GM10847 (cell line): Measurements from ENCODE around the gene GSK3A.

Experiments used
- POLR2A ChIP-seq: IDR thresholded peaks from 2 replicates; pipeline ENCODE4 v1.6.1; 2011; ENCODE audit not compliant: insufficient read length; ENCODE audit errors: extremely low read depth

The GSK3A gene

DNA sequence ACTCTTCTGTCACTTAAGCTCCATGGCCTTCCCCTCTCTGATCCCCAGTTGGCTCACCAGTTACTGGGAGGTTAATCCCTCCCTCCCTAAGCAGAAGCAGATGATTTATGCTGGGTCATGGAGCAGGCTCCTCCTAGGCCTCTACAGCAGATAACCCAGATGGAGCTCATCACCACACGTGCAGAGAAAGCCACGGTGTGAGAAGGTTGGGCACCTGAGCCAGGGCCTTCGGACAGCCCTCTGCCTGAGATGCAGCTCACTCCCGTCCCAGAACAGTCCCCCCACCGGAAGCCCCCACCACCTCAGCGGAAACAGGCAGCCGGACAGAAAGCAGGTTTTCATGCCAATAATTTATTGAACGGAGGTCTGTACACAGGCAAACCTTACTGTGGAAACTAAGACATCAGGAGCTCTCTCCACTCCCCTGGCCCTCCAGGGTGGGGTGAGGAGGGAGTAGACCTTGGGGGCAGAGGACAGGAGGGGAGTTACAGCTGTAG lies 12.5 kb downstream of the GSK3A start:
- no peak for TF ChIP-seq POLR2A

DNA sequence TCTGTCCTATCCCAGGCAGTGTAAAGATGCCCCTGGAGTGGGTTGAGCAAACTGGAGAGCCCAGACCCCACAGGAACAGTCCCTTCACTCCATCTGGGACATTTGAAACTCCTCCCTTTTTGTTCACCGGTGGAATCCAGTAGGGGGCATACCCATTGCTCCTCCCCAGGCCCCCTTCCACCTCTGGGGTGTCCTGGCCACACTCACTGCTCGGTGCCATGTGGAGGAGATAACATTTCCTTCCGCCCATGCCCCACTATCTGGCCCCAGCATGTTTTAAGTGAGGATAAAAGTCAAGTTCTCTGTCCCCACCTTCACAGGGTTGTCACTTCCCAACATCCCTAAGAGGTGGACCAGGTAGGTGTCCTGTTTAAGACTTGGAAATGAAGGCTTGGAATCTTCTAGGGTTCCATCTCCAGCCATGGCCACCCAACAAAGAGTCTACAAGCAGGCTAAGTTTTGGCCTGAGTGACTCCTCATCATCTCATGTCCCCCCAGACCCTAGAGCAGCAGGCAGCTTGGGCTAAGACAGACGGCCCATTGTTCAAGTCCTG lies 13.0 kb downstream of the GSK3A start:
- no peak for TF ChIP-seq POLR2A

DNA sequence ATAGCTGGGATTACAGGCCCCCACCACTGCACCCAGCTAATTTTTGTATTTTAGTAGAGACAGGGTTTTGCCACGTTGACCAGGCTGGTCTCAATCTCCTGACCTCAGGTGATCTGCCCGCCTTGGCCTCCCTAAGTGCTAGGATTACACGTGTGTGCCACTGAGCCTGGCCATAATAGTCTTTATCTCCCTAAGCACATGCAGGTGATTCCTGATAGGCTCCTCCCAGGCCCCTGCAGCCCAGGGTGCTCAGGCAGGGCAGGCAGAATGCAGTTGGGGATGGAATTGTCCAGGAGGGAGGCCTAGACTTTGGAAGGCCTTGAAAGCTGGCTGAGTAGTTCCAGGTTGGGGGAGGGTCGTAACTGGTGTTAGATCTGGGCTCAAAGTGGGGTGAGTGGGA lies 13.8 kb downstream of the GSK3A start:
- TF ChIP-seq POLR2A, result no peak

DNA sequence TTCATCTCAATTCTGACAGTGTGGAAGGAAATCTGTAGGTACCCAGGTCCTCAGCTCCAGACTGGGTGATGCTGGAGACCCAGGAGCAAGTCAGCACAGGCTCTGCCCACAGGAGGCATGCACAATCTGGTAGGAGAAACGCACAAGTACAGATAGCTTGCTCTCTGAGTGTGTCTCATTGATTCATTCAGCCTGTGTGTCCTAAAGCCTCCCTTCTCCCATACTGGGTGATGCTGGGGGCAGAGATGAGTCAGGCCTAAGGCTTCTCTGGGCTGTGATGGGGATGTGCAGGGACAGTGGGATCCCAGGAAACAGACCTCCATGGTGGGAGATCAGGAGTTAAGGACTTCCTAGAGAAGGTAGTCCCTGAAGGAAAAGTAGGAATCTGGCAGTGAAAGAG lies 15.5 kb downstream of the GSK3A start:
- no peak for TF ChIP-seq POLR2A

DNA sequence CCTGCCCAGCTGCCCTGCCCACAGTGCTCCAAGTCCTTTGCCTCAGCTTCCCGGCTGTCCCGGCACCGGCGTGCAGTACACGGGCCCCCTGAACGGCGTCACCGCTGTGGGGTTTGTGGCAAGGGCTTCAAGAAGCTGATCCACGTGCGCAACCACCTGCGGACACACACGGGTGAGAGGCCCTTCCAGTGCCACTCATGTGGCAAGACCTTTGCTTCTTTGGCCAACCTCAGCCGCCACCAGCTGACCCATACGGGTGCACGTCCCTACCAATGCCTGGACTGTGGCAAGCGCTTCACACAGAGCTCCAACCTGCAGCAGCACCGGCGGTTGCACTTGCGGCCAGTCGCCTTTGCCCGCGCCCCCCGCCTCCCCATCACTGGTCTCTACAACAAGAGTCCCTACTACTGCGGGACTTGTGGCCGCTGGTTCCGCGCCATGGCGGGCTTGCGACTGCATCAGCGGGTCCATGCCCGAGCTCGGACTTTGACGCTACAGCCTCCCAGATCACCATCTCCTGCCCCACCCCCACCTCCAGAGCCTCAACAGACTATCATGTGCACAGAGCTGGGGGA lies 16.6 kb downstream of the GSK3A start:
- TF ChIP-seq POLR2A, result no peak

DNA sequence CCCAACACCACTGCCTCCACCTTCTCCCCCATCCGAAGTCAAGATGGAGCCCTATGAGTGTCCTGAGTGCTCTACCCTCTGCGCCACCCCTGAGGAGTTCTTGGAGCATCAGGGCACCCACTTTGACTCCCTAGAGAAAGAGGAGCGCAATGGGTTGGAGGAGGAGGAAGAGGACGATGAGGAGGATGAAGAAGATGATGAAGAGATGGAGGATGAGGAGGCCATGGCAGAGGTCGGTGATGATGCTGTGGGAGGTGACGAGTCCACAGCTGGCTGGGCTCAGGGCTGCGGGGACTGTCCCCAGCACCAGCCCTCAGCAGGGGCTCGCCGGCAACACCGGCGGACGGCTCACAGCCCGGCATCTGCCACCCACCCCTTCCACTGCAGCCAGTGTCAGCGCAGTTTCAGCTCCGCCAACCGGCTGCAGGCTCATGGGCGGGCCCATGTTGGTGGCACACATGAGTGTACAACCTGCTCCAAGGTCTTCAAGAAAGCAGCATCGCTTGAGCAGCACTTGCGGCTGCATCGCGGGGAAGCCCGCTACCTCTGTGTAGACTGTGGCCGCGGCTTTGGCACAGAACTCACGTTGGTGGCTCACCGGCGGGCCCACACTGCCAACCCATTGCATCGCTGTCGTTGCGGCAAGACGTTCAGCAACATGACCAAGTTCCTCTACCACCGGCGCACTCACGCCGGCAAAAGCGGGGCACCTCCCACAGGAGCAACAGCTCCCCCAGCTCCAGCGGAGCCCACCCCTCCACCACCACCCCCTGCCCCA lies 17.3 kb downstream of the GSK3A start:
- no peak for TF ChIP-seq POLR2A

DNA sequence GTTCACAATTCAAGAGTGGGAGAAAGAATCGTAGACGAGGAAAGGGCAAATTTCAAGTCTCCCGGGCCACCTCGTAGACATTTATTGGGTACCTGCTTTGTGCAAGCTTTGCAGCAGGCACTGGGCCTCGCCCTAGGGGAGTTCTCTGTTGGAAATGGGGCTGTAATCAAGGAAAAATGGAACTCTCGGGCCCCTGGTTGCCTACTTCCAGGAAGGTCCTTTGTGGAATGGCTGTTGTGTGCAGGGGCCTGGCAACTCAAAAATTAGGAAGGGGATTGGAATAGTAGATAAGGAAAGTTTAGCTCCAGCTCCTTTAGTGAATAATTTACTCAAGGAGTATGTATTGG lies 21.7 kb downstream of the GSK3A start:
- no peak for TF ChIP-seq POLR2A

DNA sequence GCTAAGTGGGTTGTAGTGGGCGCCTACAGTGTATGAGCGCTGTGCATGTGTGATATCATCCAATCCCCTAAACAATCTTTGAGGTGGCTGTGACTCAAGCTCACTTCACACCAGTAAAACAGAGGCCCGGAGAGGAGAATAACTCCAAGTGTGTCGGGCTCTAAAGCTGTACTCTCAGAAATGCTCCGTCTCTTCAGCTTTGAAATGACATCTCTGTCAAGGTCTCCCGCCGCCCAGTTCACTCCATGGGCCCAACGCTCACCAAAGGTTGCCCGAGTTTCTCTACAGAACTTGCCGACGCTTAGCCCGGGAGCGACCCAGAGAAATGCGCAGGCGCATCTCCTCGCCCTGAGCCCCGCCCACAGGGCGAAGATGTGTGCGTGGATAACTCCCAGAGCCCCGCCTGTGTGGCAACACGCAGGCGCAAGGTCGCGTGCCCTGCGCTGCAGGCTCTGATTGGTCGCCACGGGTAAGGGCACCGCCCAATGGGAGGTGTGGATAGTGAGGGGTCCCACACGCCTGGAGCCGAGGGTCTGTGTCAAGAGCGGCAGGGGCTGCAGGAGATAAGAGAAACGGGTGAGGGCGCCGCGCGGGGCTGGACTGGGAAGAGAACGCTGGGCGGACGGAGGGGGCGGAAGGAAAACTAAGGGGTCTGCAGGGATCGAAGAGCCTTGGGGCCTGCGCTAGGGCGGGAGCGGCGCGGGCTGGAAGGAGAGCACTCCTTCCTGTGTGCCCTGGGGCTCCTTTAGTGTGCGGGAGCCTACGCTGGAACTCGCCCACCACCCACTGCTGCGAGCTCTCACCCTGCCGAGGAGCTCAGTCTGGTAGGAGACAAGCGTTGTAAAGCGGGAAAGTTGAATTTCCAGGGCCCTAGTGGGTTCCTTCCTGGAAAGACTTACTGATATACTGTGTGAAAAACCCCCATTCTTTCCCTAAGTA lies 22.3 kb downstream of the GSK3A start, which contains the start of gene ZNF526:
Gene ZNF526, plus strand, starts transcription at position 501 of the 939 bp plus-strand sequence. CDS start 4,092 bp downstream, outside the sequence.
- TF ChIP-seq POLR2A, result peak; percentile 83

DNA sequence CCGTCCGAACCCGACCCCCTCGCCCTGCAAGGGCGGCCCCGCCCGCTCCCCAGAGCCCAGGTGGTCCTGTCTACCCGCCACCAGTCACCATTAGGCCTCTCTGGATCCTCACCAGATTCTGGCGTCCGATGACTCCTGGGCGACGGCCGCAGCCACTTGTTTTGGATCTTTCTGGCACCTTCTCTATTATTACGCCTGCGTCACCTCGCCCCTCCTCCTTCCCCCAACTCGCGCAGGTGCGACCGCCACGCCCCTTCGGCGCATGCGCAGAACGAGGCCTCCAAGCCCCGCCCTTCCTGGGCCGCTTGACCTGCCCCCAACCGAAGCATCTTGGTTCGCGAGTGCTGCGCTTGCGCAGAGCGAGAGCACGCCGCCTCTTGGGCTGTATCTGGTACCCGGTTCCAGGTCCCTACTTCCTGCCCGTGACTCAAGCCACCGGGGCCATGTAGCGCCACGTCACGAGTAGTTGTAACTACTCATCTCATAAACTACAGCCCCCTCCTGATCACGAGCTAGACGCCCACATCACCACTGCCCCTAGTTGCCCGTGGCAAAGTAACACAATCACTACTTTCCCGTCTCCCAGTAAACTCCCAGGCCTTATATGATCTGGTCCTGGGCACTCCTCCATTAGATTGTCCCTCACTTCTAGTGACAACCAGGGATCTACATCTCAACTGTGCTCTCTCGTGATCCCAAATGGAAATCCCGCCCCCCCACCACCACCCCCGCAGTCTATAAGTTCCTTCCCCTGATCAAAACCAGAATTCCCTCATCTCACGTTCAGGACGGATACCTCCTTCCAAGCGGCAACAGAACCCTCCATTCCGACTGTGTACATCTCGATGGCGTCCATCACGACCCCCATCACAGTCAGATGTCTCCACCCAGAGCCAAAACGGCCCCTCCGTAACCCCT lies 24.6 kb downstream of the GSK3A start, which contains the start of gene DEDD2:
Gene DEDD2, minus strand, starts transcription at position 158 of the 918 bp plus-strand sequence. CDS start 670 bp downstream, outside the sequence.
- peak; percentile 65 for TF ChIP-seq POLR2A

DNA sequence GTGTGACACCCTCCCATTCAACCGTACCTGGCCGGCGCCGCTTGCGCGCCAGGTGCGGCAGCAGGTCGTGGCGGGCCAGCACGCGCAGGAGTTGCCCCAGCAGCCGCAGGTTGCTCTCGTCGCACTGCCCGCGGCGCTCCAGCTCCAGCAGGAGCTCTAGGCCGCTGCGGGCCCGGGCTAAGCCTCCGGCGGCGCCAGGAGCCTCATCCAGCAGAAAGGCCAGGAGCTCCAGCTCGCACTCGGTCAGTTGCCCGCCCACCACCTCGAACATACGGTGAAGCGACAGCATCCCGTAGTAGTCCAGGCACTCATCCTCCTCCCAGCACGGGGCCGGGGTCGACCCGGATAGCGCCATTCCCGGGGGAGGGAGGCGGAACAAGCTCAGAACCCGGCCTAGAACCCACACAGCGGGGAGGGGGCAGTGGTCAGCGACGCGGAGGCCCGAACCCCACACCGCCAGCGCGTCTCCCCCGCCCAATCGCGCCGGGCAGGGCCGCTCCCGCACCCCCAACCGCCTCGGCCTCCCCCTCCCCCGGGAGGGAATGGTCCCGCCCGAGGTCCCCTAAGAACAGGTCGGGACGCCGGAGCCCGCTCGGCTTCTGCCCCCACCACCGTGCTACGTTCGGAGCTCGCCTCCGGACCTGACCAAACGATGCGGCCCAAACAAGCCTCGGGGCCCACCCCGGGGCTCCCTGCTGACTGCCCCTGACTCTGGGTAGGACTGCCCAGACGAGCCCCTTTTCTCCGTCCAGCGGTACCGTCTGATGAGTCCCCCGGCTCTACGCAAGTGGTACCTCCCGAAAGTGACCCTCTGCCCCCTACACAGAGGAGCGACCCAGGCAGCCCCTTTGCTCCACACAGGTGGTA lies 25.5 kb downstream of the GSK3A start:
- TF ChIP-seq POLR2A, result no peak

DNA sequence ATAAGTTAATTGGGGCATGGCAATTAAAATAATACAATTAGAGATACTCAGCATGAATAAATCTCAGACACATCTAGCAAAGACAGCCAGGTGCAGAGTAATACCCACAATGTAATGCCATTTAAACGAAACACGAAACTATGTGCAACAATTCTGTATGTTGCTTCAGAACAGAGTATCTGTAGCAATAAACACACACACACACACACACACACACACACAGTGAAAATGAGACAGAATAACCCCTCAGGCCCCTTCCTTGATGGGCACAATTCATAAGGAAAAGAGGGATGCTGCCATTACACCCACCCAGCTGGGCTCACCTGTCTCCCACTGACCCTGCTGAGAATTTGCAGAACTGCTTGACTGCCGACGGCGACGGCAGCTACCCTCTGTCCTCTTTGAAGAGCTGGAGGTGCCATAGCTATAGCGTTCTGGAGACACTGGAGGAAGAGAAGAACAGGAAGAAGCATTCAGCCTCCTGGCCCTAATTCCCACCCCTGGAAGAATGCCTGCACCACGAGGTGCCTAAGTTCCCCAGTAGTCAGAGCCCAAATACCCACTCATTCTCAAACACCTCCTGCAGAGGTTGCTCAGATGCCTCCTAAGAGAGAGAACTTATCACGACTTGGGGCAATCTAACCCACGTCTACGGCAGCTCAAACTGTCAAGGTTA lies 27.5 kb downstream of the GSK3A start:
- TF ChIP-seq POLR2A, result no peak

DNA sequence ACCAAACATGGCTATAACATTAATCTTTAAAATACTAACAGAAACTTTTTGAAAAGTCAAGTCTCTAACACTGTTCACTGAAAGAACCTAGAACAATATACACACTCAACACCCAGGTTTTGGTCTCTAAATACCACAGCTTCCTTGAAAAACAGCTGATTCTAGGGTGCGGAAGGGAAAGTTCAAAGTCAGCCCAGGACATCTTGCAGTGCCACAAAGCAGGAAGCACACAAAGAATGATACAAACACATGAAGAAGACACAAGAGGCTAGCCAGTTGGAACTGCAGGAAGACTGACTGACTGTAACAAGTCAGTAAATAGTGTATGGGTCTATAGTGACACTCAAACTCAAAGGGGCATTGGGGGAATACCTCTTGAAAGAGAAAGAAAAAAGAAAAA lies 29.5 kb downstream of the GSK3A start:
- no peak for TF ChIP-seq POLR2A

DNA sequence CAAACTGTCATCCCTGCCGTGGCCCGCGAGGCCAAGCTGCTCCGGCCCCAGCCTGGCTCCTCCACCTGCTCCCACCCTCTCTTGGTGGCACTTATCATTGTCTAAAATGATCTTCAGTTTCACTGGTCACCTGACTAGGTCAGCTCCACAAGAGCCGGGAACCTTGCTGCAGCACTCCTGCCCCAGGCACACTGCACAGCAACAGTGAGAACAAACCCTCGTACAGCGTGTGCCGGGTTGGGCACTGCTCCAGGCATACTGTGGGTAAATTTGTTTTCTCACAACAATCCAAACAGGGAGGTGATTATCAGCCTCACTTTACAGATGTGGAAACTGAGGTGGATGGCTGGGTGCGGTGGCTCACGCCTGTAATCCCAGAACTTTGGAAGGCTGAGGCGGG lies 33.8 kb downstream of the GSK3A start:
- TF ChIP-seq POLR2A, result no peak
